Neural cell (in vitro differentiated cells): ENCODE data around the gene RAMP3.

Experiments used
- CTCF ChIP-seq: fragments of 450-650 bp; IDR thresholded peaks from 2 replicates; pipeline ENCODE4 v1.5.1; 2014; ENCODE audit warnings: antibody characterized with exemption, mild to moderate bottlenecking, moderate library complexity; ENCODE audit not compliant: poor library complexity, severe bottlenecking
- EZH2 ChIP-seq: fragments of 200-600, 300-800 bp; shearing (Covaris generic), sonication (generic); IDR thresholded peaks from 2 replicates; pipeline ENCODE4 v1.6.1; 2014; ENCODE audit warnings: antibody characterized with exemption, low read length, borderline replicate concordance, mild to moderate bottlenecking; ENCODE audit not compliant: insufficient read depth, poor library complexity, severe bottlenecking
- POLR2AphosphoS5 ChIP-seq: IDR thresholded peaks from 2 replicates; pipeline ENCODE4 v1.6.1; 2012
- TAF1 ChIP-seq: IDR thresholded peaks from 2 replicates; pipeline ENCODE4 v1.6.1; 2012; ENCODE audit warnings: low read depth
- TF ChIP-seq, protein P1 (sequence below): IDR thresholded peaks from 2 replicates; pipeline ENCODE4 v1.6.1; 2012; ENCODE audit warnings: borderline replicate concordance

GRCh38 chr7:45230083-45230482 is 72.5 kb downstream of the RAMP3 start:
- TF ChIP-seq CTCF (no peak), POLR2AphosphoS5 (no peak), EZH2 (no peak), TAF1 (no peak)
- TF ChIP-seq, protein P1, sequence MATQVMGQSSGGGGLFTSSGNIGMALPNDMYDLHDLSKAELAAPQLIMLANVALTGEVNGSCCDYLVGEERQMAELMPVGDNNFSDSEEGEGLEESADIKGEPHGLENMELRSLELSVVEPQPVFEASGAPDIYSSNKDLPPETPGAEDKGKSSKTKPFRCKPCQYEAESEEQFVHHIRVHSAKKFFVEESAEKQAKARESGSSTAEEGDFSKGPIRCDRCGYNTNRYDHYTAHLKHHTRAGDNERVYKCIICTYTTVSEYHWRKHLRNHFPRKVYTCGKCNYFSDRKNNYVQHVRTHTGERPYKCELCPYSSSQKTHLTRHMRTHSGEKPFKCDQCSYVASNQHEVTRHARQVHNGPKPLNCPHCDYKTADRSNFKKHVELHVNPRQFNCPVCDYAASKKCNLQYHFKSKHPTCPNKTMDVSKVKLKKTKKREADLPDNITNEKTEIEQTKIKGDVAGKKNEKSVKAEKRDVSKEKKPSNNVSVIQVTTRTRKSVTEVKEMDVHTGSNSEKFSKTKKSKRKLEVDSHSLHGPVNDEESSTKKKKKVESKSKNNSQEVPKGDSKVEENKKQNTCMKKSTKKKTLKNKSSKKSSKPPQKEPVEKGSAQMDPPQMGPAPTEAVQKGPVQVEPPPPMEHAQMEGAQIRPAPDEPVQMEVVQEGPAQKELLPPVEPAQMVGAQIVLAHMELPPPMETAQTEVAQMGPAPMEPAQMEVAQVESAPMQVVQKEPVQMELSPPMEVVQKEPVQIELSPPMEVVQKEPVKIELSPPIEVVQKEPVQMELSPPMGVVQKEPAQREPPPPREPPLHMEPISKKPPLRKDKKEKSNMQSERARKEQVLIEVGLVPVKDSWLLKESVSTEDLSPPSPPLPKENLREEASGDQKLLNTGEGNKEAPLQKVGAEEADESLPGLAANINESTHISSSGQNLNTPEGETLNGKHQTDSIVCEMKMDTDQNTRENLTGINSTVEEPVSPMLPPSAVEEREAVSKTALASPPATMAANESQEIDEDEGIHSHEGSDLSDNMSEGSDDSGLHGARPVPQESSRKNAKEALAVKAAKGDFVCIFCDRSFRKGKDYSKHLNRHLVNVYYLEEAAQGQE: no peak
